Measurements from ENCODE around the gene SCN11A. TPM values are rescaled to one million over a fixed set of nuclear protein-coding genes. Genes with fewer than 3 reads are reported as not detected.

SCN11A gene
- total and polyA plus RNA-seq, 2 of the 13 experiments (the other 11 are each of a cell fraction or from before 2014, with no cell fraction given) = 0.02 to 0.11 TPM

DNA sequence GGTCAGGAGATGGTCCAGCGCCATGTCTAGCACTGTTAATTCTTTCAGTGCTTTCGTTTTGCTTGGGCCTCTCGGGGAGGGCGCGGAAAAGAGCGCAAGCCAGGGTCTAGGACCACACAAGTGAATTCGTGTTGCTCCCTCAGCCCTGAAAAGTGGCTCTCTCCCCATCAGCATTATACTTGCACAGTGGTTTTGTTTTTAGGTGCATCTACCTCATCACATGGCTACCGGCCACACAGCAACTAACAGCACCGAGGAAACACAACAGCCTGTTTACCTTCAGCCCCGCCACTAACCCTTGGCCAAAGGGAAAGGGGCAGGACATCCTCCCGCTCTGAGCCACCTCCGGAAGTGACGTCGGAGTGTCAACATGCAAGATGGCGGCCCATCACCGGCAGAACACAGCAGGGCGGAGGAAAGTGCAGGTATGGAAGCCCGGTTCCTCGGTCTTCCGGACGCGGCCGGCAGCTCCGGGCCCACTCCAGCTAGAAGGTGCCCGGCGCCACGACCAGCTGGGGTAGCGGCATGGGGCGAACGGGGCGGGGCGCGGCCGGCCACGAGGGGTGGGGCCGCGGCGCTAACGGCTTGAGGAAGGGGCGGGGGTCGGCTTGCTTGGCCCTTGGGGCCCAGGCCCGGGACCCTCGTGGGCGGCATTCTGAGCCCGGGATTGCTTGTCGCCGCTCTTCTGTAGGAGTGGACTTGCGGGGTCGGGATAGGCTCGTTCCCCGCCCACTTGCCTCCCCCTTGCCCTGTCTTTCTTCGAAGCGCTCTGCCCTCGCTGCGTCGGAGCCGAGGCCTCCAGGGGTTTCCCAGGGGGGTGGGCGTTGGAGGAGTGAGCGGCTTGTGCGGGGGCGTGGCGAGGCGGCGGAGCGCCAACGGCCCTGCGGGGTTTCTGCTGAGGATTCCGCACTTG, at the start of gene SCN11A, which contains the start of gene WDR48 (continued):
- no peak; the same call in 1 of the 2 replicates for TF ChIP-seq ZNF292 (CRISPR knock-in tag; IDR thresholded peaks at IDR 0.05; ENCODE audit: borderline replicate concordance, low read depth)
- TF ChIP-seq ZNF883 (CRISPR knock-in tag; IDR thresholded peaks at IDR 0.05; ENCODE audit: not compliant biosample characterization) = peak; percentile 77
- TF ChIP-seq, protein P1, sequence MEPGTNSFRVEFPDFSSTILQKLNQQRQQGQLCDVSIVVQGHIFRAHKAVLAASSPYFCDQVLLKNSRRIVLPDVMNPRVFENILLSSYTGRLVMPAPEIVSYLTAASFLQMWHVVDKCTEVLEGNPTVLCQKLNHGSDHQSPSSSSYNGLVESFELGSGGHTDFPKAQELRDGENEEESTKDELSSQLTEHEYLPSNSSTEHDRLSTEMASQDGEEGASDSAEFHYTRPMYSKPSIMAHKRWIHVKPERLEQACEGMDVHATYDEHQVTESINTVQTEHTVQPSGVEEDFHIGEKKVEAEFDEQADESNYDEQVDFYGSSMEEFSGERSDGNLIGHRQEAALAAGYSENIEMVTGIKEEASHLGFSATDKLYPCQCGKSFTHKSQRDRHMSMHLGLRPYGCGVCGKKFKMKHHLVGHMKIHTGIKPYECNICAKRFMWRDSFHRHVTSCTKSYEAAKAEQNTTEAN (CRISPR knock-in tag; conservative IDR thresholded peaks at IDR 0.05) = peak; percentile 18; the same call in 1 of the 2 replicates
- no peak for TF ChIP-seq RBM22 (optimal IDR thresholded peaks at IDR 0.05; ENCODE audit: low read length)
- no peak for TF ChIP-seq NFAT5 (CRISPR knock-in tag; IDR thresholded peaks at IDR 0.05)
- TF ChIP-seq, protein P2, sequence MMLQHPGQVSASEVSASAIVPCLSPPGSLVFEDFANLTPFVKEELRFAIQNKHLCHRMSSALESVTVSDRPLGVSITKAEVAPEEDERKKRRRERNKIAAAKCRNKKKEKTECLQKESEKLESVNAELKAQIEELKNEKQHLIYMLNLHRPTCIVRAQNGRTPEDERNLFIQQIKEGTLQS (CRISPR knock-in tag; IDR thresholded peaks at IDR 0.05) = 0 out of 2 replicates have a peak, but pooled peaks have one; percentile 35
- TF ChIP-seq CENPBD1 (CRISPR knock-in tag; IDR thresholded peaks at IDR 0.05; ENCODE audit: borderline replicate concordance, low read depth) = no peak
- peak; percentile 77 for TF ChIP-seq ZMAT3 (CRISPR knock-in tag; conservative IDR thresholded peaks at IDR 0.05)
- TF ChIP-seq NBN (conservative IDR thresholded peaks at IDR 0.05) = no peak
- no peak for TF ChIP-seq ELF4 (CRISPR knock-in tag; IDR thresholded peaks at IDR 0.05; ENCODE audit: borderline replicate concordance)
- TF ChIP-seq ZSCAN30 (CRISPR knock-in tag; IDR thresholded peaks at IDR 0.05) = no peak
- 0 out of 2 replicates have a peak, but pooled peaks have one; percentile 25 for TF ChIP-seq ZNF383 (CRISPR knock-in tag; IDR thresholded peaks at IDR 0.05; ENCODE audit: borderline replicate concordance)
- peak; percentile 76; the same call in 1 of the 2 replicates for TF ChIP-seq ZNF274 (CRISPR knock-in tag; IDR thresholded peaks at IDR 0.05)
- TF ChIP-seq, protein P3, sequence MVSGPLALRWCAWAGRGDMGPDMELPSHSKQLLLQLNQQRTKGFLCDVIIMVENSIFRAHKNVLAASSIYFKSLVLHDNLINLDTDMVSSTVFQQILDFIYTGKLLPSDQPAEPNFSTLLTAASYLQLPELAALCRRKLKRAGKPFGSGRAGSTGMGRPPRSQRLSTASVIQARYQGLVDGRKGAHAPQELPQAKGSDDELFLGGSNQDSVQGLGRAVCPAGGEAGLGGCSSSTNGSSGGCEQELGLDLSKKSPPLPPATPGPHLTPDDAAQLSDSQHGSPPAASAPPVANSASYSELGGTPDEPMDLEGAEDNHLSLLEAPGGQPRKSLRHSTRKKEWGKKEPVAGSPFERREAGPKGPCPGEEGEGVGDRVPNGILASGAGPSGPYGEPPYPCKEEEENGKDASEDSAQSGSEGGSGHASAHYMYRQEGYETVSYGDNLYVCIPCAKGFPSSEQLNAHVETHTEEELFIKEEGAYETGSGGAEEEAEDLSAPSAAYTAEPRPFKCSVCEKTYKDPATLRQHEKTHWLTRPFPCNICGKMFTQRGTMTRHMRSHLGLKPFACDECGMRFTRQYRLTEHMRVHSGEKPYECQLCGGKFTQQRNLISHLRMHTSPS (CRISPR knock-in tag; IDR thresholded peaks at IDR 0.05; ENCODE audit: low read depth) = no peak
- peak; percentile 85 for TF ChIP-seq ZNF607 (CRISPR knock-in tag; IDR thresholded peaks at IDR 0.05; ENCODE audit: borderline replicate concordance)
- TF ChIP-seq PPARG (CRISPR knock-in tag; conservative IDR thresholded peaks at IDR 0.05) = no peak
- peak; percentile 42 for TF ChIP-seq ZNF777 (CRISPR knock-in tag; IDR thresholded peaks at IDR 0.05)
- TF ChIP-seq ELF1 (CRISPR knock-in tag; IDR thresholded peaks at IDR 0.05) = peak; percentile 74
